Measurements from ENCODE around the gene GBX2. TPM values are rescaled to one million over a fixed set of nuclear protein-coding genes. Genes with fewer than 3 reads are reported as not detected.

Gene GBX2
- total and polyA plus RNA-seq, 9 of the 15 experiments (the other 6 are each of a cell fraction or from before 2014, with no cell fraction given), result 0.03 to 0.53 (median 0.27) TPM; not detected in 1

DNA sequence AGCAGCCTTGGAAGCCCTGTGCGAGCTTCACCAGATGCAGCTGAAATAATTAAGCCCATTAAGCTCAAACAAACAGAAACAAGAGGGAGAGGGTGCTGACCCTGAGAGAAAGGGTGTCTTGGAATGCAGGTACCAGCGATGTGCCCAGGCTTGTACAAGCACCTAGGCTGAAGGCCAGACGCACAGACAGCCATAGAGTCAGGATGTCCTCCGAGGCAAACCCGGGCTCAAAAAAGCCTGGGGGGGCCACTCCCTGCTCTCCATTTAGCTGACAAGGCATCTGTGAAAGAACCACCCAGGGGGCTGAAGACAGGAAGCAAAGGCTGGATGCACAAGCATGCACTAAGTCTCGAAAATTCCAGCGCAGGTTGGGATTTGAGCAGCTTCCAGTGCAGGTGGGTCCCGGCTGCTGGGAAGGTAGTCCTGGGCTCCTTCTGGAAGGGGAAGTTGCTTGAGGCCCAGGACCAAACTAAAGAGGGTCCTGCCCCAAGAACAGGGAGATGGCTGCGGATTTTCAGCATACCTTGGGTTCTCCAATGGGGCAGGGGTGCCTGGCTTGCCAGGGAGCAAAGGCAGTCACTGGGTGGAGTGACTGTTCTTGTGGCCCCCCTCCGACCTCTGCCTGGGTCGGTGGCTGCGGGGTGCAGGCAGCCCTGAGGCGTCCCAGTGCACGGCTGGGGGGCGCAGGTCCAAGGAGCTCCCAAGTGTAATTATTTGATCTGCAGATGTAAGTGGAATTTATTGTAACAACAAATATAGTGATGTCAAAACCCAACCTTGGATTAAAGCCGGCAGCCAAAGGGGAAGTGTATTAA lies 5.9 kb downstream of the GBX2 start:
- Histone ChIP-seq H3K4me3 (no peak overlapping the region), H3K27me3 (ENCODE audit: control insufficient read depth in 2 of 2, insufficient read depth in 2 of 2, low read length in 2 of 2) (peaks cover 3 to 34% of the 10 kb centered on the region in 2 experiments; a peak in 3 of 5 replicates), H2AFZ (ENCODE audit: low read depth, low read length) (no peak overlapping the region), H3K4me1 (replicated peaks in 1 of 2; ENCODE audit: control insufficient read depth in 2 of 2, insufficient read depth in 2 of 2, low read length in 2 of 2) (peaks cover 0 to 15% of the 10 kb centered on the region in 2 experiments; a peak in 2 of 5 replicates), H3K9ac (ENCODE audit: insufficient read depth in 1 of 2, low read depth in 2 of 2, low read length in 2 of 2) (no peak overlapping the region), H3K36me3 (ENCODE audit: control insufficient read depth, insufficient read depth, low read length) (no peaks in the 10 kb centered on the region), H3K9me3 (replicated peaks; ENCODE audit: control insufficient read depth, insufficient read depth, low read depth, low read length) (no peaks in the 10 kb centered on the region), H4K20me1 (replicated peaks; ENCODE audit: control insufficient read depth, insufficient read depth, low read length) (no peaks in the 10 kb centered on the region), H3K9me1 (ENCODE audit: control insufficient read depth, insufficient read depth, low read length) (no peaks in the 10 kb centered on the region), H3K27ac (ENCODE audit: extremely low read depth, low read depth, low read length) (no peak overlapping the region), H3K4me2 (ENCODE audit: insufficient read depth, low read length) (no peak overlapping the region), H3K79me2 (ENCODE audit: control insufficient read depth, insufficient read depth, low read length) (no peaks in the 10 kb centered on the region)
- DNase-seq (ENCODE audit: extremely low read depth in 1 of 4, low spot score in 3 of 4) (no peak), ATAC-seq (no peak), FAIRE-seq (no peak)
- WGBS (ENCODE audit: insufficient coverage, low coverage, missing lambda C conversion rate), result 1% methylated on average over 13 of the region's 16 CpGs
- BruUV-seq (replicated peaks), result no TSS peak
- CTCF ChIA-PET (ENCODE audit: low intra/inter-chr PET ratio), result no interaction called here
- intact Hi-C loops (cut with micrococcal nuclease), result no loop called here
- in situ Hi-C loops (cut with MboI), result no loop called here
- POLR2A ChIA-PET, result interaction anchor here (1.3 kb wide), 1 partner anchor 13 kb away, joined by 3 read pairs; no protein-coding TSS in a partner anchor
- no peak for TF ChIP-seq BRD9 (IDR thresholded peaks at IDR 0.05; ENCODE audit: low read depth, partially characterized antibody)
- TF ChIP-seq, protein P1, sequence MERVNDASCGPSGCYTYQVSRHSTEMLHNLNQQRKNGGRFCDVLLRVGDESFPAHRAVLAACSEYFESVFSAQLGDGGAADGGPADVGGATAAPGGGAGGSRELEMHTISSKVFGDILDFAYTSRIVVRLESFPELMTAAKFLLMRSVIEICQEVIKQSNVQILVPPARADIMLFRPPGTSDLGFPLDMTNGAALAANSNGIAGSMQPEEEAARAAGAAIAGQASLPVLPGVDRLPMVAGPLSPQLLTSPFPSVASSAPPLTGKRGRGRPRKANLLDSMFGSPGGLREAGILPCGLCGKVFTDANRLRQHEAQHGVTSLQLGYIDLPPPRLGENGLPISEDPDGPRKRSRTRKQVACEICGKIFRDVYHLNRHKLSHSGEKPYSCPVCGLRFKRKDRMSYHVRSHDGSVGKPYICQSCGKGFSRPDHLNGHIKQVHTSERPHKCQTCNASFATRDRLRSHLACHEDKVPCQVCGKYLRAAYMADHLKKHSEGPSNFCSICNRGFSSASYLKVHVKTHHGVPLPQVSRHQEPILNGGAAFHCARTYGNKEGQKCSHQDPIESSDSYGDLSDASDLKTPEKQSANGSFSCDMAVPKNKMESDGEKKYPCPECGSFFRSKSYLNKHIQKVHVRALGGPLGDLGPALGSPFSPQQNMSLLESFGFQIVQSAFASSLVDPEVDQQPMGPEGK (CRISPR knock-in tag; IDR thresholded peaks at IDR 0.05; ENCODE audit: borderline replicate concordance), result no peak
- TF ChIP-seq, protein P2, sequence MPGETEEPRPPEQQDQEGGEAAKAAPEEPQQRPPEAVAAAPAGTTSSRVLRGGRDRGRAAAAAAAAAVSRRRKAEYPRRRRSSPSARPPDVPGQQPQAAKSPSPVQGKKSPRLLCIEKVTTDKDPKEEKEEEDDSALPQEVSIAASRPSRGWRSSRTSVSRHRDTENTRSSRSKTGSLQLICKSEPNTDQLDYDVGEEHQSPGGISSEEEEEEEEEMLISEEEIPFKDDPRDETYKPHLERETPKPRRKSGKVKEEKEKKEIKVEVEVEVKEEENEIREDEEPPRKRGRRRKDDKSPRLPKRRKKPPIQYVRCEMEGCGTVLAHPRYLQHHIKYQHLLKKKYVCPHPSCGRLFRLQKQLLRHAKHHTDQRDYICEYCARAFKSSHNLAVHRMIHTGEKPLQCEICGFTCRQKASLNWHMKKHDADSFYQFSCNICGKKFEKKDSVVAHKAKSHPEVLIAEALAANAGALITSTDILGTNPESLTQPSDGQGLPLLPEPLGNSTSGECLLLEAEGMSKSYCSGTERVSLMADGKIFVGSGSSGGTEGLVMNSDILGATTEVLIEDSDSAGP (CRISPR knock-in tag; IDR thresholded peaks at IDR 0.05), result no peak
- TF ChIP-seq DACH1 (IDR thresholded peaks at IDR 0.05; ENCODE audit: partially characterized antibody), result no peak
- no peak for TF ChIP-seq ZNF347 (CRISPR knock-in tag; IDR thresholded peaks at IDR 0.05; ENCODE audit: low read depth)
- no peak for TF ChIP-seq ZNF644 (tag; IDR thresholded peaks at IDR 0.05; ENCODE audit: low read depth)
- no peak for TF ChIP-seq CHD1 (IDR thresholded peaks at IDR 0.05; ENCODE audit: low read length)
- TF ChIP-seq, protein P3, sequence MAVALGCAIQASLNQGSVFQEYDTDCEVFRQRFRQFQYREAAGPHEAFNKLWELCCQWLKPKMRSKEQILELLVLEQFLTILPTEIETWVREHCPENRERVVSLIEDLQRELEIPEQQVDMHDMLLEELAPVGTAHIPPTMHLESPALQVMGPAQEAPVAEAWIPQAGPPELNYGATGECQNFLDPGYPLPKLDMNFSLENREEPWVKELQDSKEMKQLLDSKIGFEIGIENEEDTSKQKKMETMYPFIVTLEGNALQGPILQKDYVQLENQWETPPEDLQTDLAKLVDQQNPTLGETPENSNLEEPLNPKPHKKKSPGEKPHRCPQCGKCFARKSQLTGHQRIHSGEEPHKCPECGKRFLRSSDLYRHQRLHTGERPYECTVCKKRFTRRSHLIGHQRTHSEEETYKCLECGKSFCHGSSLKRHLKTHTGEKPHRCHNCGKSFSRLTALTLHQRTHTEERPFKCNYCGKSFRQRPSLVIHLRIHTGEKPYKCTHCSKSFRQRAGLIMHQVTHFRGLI (CRISPR knock-in tag; IDR thresholded peaks at IDR 0.05), result no peak

Data from K562 (cell line).